Right lobe of liver (tissue), 4 donors: Measurements from ENCODE around the gene MAPT.

Experiments
- CTCF ChIP-seq, 4 donors: fragments of 200-600 bp in 3 of 4; fragments of 450-650 bp in 1 of 4; IDR thresholded peaks; one replicate each; pipeline versions ENCODE4 v1.5.1 to v1.8.0; 2016 to 2022; ENCODE audit warnings: antibody characterized with exemption in 4 of 4, mild to moderate bottlenecking in 2 of 4
- POLR2A ChIP-seq: fragments of 450-650 bp; IDR thresholded peaks from one replicate; pipeline ENCODE4 v1.6.1; 2017; ENCODE audit warnings: antibody characterized with exemption, mild to moderate bottlenecking
- donor health status: DM: no; HTN: no; CAD: no.
- donor health status: DM: no; HTN: no; CAD: no.
- donor health status: DM: no; HTN: yes; CAD: no.

GRCh38 chr17:45873728-45874127 lies 20.6 kb upstream of the MAPT start:
- TF ChIP-seq CTCF (IDR thresholded peaks at IDR 0.05) (no peak), POLR2A (no peak)
